ENCODE results near the gene UNC5A.

Gene UNC5A

DNA sequence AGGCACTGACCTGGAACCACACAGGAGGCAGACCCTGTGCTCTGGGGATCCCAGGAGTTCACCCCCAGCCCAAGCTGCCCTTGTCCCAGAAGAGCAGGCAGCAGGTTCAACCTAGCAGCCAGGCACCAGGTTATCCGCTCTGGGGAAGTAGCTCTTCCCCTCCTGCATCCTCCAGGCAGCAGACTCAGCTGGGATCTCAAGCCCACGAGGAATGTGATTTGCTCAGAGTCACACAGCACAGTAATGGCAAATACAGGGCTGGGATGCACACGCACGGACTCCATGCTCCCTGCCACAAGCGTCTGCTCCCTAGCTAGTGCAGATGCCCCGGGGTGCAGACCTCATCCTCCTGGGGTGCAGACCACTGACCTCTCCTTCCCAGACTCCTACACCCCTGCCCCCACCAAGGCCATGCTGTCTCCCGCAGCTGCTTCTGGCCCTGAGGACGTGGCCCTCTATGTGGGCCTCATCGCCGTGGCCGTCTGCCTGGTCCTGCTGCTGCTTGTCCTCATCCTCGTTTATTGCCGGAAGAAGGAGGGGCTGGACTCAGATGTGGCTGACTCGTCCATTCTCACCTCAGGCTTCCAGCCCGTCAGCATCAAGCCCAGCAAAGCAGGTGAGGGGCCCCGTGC is 63.3 kb downstream of the UNC5A start:
- no peak for DNase-seq (ENCODE audit: low read depth)
- no peak for TF ChIP-seq CTCF (IDR thresholded peaks at IDR 0.05; ENCODE audit: control insufficient read depth, extremely low read depth, insufficient read depth)
- H3K4me3 ChIP-seq (ENCODE audit: low read depth, low read length) = no peak overlapping the region

DNA sequence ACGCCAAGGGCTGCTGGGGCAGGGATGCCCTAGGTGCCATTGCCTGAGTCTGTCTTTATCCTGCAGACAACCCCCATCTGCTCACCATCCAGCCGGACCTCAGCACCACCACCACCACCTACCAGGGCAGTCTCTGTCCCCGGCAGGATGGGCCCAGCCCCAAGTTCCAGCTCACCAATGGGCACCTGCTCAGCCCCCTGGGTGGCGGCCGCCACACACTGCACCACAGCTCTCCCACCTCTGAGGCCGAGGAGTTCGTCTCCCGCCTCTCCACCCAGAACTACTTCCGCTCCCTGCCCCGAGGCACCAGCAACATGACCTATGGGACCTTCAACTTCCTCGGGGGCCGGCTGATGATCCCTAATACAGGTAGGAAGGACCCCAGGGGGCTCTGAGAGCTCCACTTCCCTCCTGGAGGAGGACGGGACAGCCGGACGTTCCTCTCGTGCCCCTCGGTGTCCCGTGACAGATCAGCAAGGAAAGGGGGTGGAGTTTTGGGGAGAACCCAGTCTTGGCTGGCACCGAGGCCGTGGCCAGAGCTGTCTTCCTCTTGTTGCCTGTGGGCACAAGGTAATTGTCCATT is 63.9 kb downstream of the UNC5A start:
- no peak overlapping the region for H3K4me3 ChIP-seq (ENCODE audit: low read depth, low read length)
- DNase-seq (ENCODE audit: low read depth) = no peak

DNA sequence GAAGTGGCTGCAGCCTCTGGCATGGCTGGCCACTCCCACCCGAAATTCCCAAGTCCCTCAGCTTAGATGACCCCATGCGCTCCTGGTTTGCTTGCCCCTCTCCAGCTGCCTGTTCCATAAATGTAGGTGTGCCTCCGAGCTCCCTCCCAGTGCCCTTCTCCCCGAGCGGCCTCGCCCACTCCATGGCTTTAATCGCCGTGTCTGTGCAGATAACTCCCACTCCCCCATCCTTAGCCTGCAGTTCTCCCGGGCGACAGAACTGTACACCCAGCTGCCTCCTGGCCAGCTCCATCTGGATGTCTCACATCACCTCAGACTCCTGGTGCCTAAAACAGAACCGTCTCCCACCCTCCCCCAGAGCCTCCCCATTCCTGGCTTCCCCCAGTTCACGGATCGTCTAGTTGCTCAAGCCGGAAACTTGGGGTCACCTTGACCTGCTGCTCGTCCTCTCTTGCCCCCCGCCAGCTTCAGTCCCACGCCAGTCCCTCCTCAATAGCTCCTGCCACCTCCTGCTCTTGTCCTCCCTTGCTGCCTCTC is 64.7 kb downstream of the UNC5A start:
- TF ChIP-seq CTCF (IDR thresholded peaks at IDR 0.05; ENCODE audit: control insufficient read depth, extremely low read depth, insufficient read depth) = no peak
- H3K4me3 ChIP-seq (ENCODE audit: low read depth, low read length) = no peak overlapping the region
- no peak for DNase-seq (ENCODE audit: low read depth)

More for the DNA sequence above, 63.9 kb downstream of the UNC5A start:
- TF ChIP-seq CTCF (IDR thresholded peaks at IDR 0.05; ENCODE audit: control insufficient read depth, extremely low read depth, insufficient read depth) = no peak

DNA sequence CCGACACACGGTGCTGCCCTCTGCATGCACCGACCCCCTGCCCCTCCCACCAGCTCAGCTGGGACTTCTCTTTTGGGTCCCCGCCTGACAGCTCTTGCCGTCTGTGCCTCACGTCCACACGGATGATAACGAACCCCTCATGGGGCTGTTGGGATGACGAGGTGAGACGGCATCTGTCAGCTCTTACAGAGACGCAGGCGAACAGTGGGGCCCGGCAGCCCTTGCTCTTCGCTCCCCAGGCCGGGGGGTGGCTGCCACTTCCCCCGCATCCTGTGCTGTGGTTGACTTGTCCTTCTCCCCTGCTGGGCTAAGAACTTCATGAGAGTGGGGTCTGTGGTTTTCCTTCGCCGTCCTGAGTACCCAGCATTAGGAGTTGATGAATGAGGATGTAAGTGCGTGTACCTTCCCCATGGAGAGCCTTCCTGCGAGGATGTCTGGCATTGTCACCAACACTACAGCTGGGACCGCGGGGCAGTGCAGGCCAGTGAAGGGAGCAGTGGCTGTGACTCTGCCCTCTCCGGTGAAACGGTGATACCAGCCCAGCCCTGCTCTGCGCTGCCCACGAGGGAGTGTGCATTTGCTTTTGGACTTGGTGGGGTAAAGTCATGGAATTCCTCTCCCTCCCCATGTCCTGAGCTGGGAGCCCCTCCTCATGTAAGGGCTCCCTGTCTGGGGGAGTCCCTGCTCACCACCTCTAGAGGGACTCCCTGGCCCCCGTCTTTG is 65.6 kb downstream of the UNC5A start:
- no peak for TF ChIP-seq CTCF (IDR thresholded peaks at IDR 0.05; ENCODE audit: control insufficient read depth, extremely low read depth, insufficient read depth)
- DNase-seq (ENCODE audit: low read depth) = no peak
- no peak overlapping the region for H3K4me3 ChIP-seq (ENCODE audit: low read depth, low read length)

- no peak for DNase-seq (ENCODE audit: low read depth)
- H3K4me3 ChIP-seq (ENCODE audit: low read depth, low read length) = no peak overlapping the region
- no peak for TF ChIP-seq CTCF (IDR thresholded peaks at IDR 0.05; ENCODE audit: control insufficient read depth, extremely low read depth, insufficient read depth)
Observed at GRCh38 chr5:176876506-176877431, 66.4 kb downstream of the UNC5A start.

- no peak for DNase-seq (ENCODE audit: low read depth)
- H3K4me3 ChIP-seq (ENCODE audit: low read depth, low read length) = no peak overlapping the region
- no peak for TF ChIP-seq CTCF (IDR thresholded peaks at IDR 0.05; ENCODE audit: control insufficient read depth, extremely low read depth, insufficient read depth)
Observed at GRCh38 chr5:176877793-176878331, 67.5 kb downstream of the UNC5A start.

Measured in LNCaP clone FGC (cell line).